HepG2 (cell line): Measurements from ENCODE around the gene SNRNP200. TPM values are rescaled to one million over a fixed set of nuclear protein-coding genes. Genes with fewer than 3 reads are reported as not detected.

Source experiments
- KAT7 ChIP-seq: IDR thresholded peaks from 2 replicates; pipeline ENCODE4 v1.6.1; 2018; ENCODE audit warnings: borderline replicate concordance, missing compliant biosample characterization
- MATR3 ChIP-seq: sonication (generic); formaldehyde crosslinking; IDR thresholded peaks from 2 replicates; pipeline ENCODE4 v1.4.0; 2020; ENCODE audit warnings: missing genetic modification reagents
- RBFOX2 ChIP-seq: fragments of 200-400 bp; formaldehyde crosslinking; IDR thresholded peaks from 2 replicates; pipeline ENCODE4 v1.6.1; 2017; ENCODE audit warnings: low read depth, mild to moderate bottlenecking, low read length
- SMAD9 ChIP-seq: sonication (generic); formaldehyde crosslinking; IDR thresholded peaks from 2 replicates; pipeline ENCODE4 v1.5.1; 2020; ENCODE audit warnings: mild to moderate bottlenecking, missing genetic modification reagents
- ZBTB1 ChIP-seq: sonication (generic); formaldehyde crosslinking; IDR thresholded peaks from 2 replicates; pipeline ENCODE4 v1.4.0; 2020; ENCODE audit warnings: missing genetic modification reagents, borderline replicate concordance
- ZNF354B ChIP-seq: sonication (generic); formaldehyde crosslinking; IDR thresholded peaks from 2 replicates; pipeline ENCODE4 v1.8.0; 2022; ENCODE audit warnings: mild to moderate bottlenecking, missing genetic modification reagents
- ZNF550 ChIP-seq: sonication (generic); formaldehyde crosslinking; IDR thresholded peaks from 2 replicates; pipeline ENCODE4 v1.4.0; 2020; ENCODE audit warnings: mild to moderate bottlenecking, missing genetic modification reagents, borderline replicate concordance
- ZNF775 ChIP-seq: sonication (generic); formaldehyde crosslinking; IDR thresholded peaks from 2 replicates; pipeline ENCODE4 v1.4.0; 2020; ENCODE audit warnings: missing genetic modification reagents, mild to moderate bottlenecking, moderate library complexity, borderline replicate concordance
- ZNF792 ChIP-seq: IDR thresholded peaks from 2 replicates; pipeline ENCODE4 v1.6.1; 2016
- polyA plus RNA-seq, 8 experiments: library from polyadenylated mRNA; depleted of rRNA in 3 of 8; stranded (reverse) in 7 of 8; unstranded in 1 of 8; fragments of >200 nt; fragmentation: Illumina TruSeq in 4 of 8; extraction: Trizol in 4 of 8; gene quantifications; 2 replicates each; pipeline versions ENCODE4 v1.2.1 to v1.2.3, GENCODE V29; 2011 to 2016; ENCODE audit warnings: low read depth in 4 of 8, missing spikeins in 1 of 8, mixed read lengths in 1 of 8; ENCODE audit not compliant: insufficient read depth in 1 of 8
- total RNA-seq, 5 experiments: library from RNA; depleted of rRNA; stranded (reverse); fragments of >200 nt; fragmentation: Illumina TruSeq; extraction: Trizol; gene quantifications; 2 replicates each; pipeline ENCODE4 v1.2.3, GENCODE V29; 2016; ENCODE audit warnings: low read depth in 1 of 5
- TF ChIP-seq, protein P1 (sequence below): IDR thresholded peaks from 2 replicates; pipeline ENCODE4 v1.6.1; 2012; ENCODE audit warnings: low read length, improper control_type of control experiment
- TF ChIP-seq, protein P2 (sequence below): sonication (generic); formaldehyde crosslinking; IDR thresholded peaks from 2 replicates; pipeline ENCODE4 v1.5.1; 2020; ENCODE audit warnings: missing genetic modification reagents, mild to moderate bottlenecking, borderline replicate concordance
- TF ChIP-seq, protein P3 (sequence below): sonication (generic); formaldehyde crosslinking; IDR thresholded peaks from 2 replicates; pipeline ENCODE4 v1.8.1; 2023; ENCODE audit warnings: mild to moderate bottlenecking, missing genetic modification reagents
- TF ChIP-seq, protein P4 (sequence below): IDR thresholded peaks from 2 replicates; pipeline ENCODE4 v1.6.1; 2016; ENCODE audit warnings: missing compliant biosample characterization, missing genetic modification reagents, borderline replicate concordance

The SNRNP200 gene
- total and polyA plus RNA-seq, 2 of the 13 experiments (the other 11 are each of a cell fraction or from before 2014, with no cell fraction given): 99.0 to 232 TPM

DNA sequence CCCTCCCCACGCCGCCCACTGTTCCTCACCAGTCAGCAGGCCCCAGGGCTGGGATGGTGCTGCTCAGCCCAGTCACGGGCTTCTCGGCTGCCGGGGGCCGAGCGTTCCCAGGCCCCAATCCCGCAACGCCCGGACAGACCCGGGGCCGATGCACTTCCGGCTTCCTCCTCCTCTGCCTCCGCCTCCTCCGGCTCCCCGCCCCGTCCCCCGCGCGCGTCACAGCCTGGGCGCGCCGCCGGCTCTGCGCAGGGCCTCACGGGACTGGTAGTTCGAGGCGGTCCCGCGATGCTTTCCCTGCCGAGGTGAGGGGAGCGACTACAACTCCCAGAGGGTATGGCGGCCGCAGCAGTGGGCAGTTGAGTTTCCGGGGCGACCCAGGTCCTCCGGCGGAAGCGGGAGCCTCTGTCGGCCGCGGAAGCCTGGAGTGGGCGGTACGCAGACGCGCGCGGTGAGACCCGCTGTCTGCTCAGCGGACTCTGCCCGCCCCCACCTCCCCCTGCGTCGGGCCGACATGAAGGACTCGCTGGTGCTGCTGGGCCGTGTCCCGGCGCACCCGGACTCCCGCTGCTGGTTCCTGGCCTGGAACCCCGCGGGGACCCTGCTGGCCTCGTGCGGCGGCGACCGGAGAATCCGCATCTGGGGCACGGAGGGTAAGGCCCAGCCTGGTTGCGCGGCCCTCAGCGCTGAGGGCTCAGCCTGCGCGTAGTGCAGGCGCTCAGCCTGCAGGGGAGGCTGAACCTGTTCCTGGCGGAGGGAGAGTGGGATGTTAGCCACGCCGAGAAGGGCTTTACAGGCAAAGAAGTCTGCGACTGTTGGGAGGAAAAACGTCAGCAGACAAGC is 39.3 kb downstream of the SNRNP200 start, which contains the start of the genes CIAO1 and TMEM127 (continued):
- TF ChIP-seq, protein P1, sequence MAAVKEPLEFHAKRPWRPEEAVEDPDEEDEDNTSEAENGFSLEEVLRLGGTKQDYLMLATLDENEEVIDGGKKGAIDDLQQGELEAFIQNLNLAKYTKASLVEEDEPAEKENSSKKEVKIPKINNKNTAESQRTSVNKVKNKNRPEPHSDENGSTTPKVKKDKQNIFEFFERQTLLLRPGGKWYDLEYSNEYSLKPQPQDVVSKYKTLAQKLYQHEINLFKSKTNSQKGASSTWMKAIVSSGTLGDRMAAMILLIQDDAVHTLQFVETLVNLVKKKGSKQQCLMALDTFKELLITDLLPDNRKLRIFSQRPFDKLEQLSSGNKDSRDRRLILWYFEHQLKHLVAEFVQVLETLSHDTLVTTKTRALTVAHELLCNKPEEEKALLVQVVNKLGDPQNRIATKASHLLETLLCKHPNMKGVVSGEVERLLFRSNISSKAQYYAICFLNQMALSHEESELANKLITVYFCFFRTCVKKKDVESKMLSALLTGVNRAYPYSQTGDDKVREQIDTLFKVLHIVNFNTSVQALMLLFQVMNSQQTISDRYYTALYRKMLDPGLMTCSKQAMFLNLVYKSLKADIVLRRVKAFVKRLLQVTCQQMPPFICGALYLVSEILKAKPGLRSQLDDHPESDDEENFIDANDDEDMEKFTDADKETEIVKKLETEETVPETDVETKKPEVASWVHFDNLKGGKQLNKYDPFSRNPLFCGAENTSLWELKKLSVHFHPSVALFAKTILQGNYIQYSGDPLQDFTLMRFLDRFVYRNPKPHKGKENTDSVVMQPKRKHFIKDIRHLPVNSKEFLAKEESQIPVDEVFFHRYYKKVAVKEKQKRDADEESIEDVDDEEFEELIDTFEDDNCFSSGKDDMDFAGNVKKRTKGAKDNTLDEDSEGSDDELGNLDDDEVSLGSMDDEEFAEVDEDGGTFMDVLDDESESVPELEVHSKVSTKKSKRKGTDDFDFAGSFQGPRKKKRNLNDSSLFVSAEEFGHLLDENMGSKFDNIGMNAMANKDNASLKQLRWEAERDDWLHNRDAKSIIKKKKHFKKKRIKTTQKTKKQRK: no peak
- TF ChIP-seq, protein P2, sequence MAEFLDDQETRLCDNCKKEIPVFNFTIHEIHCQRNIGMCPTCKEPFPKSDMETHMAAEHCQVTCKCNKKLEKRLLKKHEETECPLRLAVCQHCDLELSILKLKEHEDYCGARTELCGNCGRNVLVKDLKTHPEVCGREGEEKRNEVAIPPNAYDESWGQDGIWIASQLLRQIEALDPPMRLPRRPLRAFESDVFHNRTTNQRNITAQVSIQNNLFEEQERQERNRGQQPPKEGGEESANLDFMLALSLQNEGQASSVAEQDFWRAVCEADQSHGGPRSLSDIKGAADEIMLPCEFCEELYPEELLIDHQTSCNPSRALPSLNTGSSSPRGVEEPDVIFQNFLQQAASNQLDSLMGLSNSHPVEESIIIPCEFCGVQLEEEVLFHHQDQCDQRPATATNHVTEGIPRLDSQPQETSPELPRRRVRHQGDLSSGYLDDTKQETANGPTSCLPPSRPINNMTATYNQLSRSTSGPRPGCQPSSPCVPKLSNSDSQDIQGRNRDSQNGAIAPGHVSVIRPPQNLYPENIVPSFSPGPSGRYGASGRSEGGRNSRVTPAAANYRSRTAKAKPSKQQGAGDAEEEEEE (CRISPR knock-in tag): no peak
- TF ChIP-seq ZNF792 (peak; percentile 83), SMAD9 (0 out of 2 replicates have a peak, but pooled peaks have one; percentile 70), RBFOX2 (peak; percentile 99), ZNF550 (CRISPR knock-in tag) (no peak), ZBTB1 (CRISPR knock-in tag) (no peak), KAT7 (CRISPR knock-in tag) (peak; percentile 94), ZNF354B (CRISPR knock-in tag) (no peak), ZNF775 (CRISPR knock-in tag) (peak; percentile 92), MATR3 (CRISPR knock-in tag) (no peak)
- TF ChIP-seq, protein P3, sequence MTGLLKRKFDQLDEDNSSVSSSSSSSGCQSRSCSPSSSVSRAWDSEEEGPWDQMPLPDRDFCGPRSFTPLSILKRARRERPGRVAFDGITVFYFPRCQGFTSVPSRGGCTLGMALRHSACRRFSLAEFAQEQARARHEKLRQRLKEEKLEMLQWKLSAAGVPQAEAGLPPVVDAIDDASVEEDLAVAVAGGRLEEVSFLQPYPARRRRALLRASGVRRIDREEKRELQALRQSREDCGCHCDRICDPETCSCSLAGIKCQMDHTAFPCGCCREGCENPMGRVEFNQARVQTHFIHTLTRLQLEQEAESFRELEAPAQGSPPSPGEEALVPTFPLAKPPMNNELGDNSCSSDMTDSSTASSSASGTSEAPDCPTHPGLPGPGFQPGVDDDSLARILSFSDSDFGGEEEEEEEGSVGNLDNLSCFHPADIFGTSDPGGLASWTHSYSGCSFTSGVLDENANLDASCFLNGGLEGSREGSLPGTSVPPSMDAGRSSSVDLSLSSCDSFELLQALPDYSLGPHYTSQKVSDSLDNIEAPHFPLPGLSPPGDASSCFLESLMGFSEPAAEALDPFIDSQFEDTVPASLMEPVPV (CRISPR knock-in tag): peak; percentile 82; the same call in 1 of the 2 replicates
- TF ChIP-seq, protein P4, sequence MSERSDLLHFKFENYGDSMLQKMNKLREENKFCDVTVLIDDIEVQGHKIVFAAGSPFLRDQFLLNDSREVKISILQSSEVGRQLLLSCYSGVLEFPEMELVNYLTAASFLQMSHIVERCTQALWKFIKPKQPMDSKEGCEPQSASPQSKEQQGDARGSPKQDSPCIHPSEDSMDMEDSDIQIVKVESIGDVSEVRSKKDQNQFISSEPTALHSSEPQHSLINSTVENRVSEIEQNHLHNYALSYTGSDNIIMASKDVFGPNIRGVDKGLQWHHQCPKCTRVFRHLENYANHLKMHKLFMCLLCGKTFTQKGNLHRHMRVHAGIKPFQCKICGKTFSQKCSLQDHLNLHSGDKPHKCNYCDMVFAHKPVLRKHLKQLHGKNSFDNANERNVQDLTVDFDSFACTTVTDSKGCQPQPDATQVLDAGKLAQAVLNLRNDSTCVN (CRISPR knock-in tag): no peak; the same call in 1 of the 2 replicates
